DND-41 (cell line): ENCODE data around the gene TMEM116.

Experiments used
- ATAC-seq: fragments of 200-7000 bp; cut with Tn5 transposase; 3 replicates; pipeline ENCODE4 v1.9.1; 2021; ENCODE audit warnings: low read depth; ENCODE audit not compliant: insufficient read depth
- DNase-seq: peaks from one replicate; pipeline ENCODE4 v3.0.0-alpha.2; 2020
- H2AFZ ChIP-seq: 2 replicates; pipeline ENCODE4 v1.6.0; 2012; ENCODE audit warnings: low read depth, low read length
- H3K27ac ChIP-seq: 2 replicates; pipeline ENCODE4 v1.5.1; 2012; ENCODE audit warnings: low read length, inconsistent platforms
- H3K27me3 ChIP-seq: fragments of 200-600 bp; sonication (generic); 2 replicates; pipeline ENCODE4 v1.6.0; 2012; ENCODE audit warnings: low read length, mild to moderate bottlenecking, inconsistent platforms; ENCODE audit not compliant: insufficient read depth, poor library complexity
- H3K36me3 ChIP-seq: 2 replicates; pipeline ENCODE4 v1.5.1; 2012; ENCODE audit warnings: low read length, inconsistent platforms; ENCODE audit not compliant: insufficient read depth
- H3K4me1 ChIP-seq: 2 replicates; pipeline ENCODE4 v1.5.1; 2012; ENCODE audit warnings: mild to moderate bottlenecking, low read length; ENCODE audit not compliant: insufficient read depth
- H3K4me2 ChIP-seq: 2 replicates; pipeline ENCODE4 v1.6.0; 2012; ENCODE audit warnings: mild to moderate bottlenecking, moderate library complexity, low read length, inconsistent platforms; ENCODE audit not compliant: insufficient read depth
- H3K4me3 ChIP-seq, 2 experiments: fragments of 200-600 bp in 1 of 2; shearing (Covaris generic) in 1 of 2; 2 replicates each; pipeline ENCODE4 v1.5.1; 2012 to 2016; ENCODE audit warnings: inconsistent platforms in 2 of 2, low read length in 2 of 2, mild to moderate bottlenecking in 2 of 2, low read depth in 1 of 2, moderate library complexity in 1 of 2
- H3K79me2 ChIP-seq: 2 replicates; pipeline ENCODE4 v1.6.0; 2012; ENCODE audit warnings: low read length, inconsistent platforms; ENCODE audit not compliant: insufficient read depth
- H3K9ac ChIP-seq: 2 replicates; pipeline ENCODE4 v1.6.0; 2012; ENCODE audit warnings: low read depth, mild to moderate bottlenecking, inconsistent platforms, low read length, moderate library complexity
- H3K9me3 ChIP-seq: 2 replicates; pipeline ENCODE4 v1.5.1; 2012; ENCODE audit warnings: low read length, moderate library complexity, mild to moderate bottlenecking, inconsistent platforms; ENCODE audit not compliant: insufficient read depth, severe bottlenecking
- H4K20me1 ChIP-seq: 2 replicates; pipeline ENCODE4 v1.6.0; 2012; ENCODE audit warnings: low read length; ENCODE audit not compliant: insufficient read depth
- EZH2 ChIP-seq: IDR thresholded peaks from 3 replicates; pipeline ENCODE4 v1.6.1; 2012; ENCODE audit warnings: borderline replicate concordance, low read depth, mild to moderate bottlenecking, moderate library complexity, low read length, inconsistent platforms; ENCODE audit not compliant: severe bottlenecking
- TF ChIP-seq, protein P1 (sequence below): IDR thresholded peaks from 2 replicates; pipeline ENCODE4 v1.5.1; 2012; ENCODE audit warnings: borderline replicate concordance, low read length, moderate library complexity, mild to moderate bottlenecking; ENCODE audit not compliant: poor library complexity, severe bottlenecking; ENCODE audit errors: extremely low read depth

TMEM116 gene

DNA sequence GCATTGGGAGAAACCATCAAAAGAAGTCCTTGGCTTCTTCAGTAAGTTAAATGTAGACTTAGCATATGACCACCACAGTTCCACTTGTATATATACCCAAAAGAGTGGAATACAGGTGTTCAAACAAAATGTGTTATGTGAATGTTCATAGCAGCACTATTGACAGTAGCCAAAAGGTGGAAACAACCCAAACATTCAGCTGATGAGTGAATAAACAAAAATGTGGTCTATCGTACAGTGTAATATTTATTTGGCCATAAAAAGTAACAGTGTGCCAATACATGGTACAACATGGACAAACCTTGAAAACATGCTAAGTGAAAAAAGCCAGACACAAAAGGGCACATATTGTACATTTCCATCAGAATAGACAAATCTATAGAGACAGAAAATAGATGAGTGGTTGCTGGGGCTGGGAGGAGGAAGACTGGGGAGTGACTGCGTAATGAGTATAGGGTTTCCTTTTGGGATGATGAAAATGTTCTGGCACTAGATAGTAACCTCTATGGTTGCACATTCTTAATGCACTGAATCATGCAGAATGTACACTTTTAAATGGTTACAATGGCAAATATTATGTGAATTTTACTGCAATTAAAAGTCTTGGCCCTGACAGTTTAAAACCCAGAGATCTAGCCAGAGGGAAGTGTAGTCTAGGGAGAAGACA is 5.7 kb upstream of the TMEM116 start:
- no peak overlapping the region for H3K27ac ChIP-seq
- no peaks in the 10 kb centered on the region for H3K9me3 ChIP-seq
- DNase-seq (no peak), ATAC-seq (no peak)
- peaks cover 20% of the 10 kb centered on the region for H3K4me1 ChIP-seq
- no peaks in the 10 kb centered on the region for H3K27me3 ChIP-seq
- peaks cover 67% of the 10 kb centered on the region for H4K20me1 ChIP-seq
- no peak overlapping the region for H2AFZ ChIP-seq
- peaks cover 79% of the 10 kb centered on the region for H3K36me3 ChIP-seq
- TF ChIP-seq, protein P1, sequence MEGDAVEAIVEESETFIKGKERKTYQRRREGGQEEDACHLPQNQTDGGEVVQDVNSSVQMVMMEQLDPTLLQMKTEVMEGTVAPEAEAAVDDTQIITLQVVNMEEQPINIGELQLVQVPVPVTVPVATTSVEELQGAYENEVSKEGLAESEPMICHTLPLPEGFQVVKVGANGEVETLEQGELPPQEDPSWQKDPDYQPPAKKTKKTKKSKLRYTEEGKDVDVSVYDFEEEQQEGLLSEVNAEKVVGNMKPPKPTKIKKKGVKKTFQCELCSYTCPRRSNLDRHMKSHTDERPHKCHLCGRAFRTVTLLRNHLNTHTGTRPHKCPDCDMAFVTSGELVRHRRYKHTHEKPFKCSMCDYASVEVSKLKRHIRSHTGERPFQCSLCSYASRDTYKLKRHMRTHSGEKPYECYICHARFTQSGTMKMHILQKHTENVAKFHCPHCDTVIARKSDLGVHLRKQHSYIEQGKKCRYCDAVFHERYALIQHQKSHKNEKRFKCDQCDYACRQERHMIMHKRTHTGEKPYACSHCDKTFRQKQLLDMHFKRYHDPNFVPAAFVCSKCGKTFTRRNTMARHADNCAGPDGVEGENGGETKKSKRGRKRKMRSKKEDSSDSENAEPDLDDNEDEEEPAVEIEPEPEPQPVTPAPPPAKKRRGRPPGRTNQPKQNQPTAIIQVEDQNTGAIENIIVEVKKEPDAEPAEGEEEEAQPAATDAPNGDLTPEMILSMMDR = no peak
- no peak for TF ChIP-seq EZH2
- no peak overlapping the region for H3K4me2 ChIP-seq
- no peak overlapping the region for H3K4me3 ChIP-seq
- peaks cover 87% of the 10 kb centered on the region for H3K79me2 ChIP-seq
- H3K9ac ChIP-seq = no peak overlapping the region

DNA sequence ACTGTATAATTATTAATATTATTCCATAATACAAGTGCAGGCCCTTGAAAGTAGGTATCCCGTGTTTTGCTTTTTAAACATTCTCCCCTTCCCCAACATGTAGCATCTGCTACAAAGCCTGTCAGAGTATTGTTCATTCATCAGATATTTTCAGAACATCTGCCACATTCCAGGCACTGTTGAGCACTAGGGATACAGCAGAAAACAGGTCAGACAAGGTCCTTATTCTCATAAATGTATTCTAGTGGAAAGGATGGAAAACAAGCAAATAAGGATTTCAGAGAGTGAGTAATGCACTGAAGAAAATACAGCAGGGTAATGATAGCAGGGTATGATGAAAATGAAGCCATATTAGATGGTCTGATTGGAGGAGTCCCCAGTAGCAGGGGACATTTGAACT is 4.1 kb upstream of the TMEM116 start:
- H3K9ac ChIP-seq = no peak overlapping the region
- TF ChIP-seq EZH2 = no peak
- TF ChIP-seq, protein P1 = no peak
- DNase-seq (no peak), ATAC-seq (no peak)
- peaks cover 28% of the 10 kb centered on the region for H3K4me1 ChIP-seq
- H4K20me1 ChIP-seq = peaks cover 60% of the 10 kb centered on the region
- H3K4me3 ChIP-seq = no peak overlapping the region
- H3K36me3 ChIP-seq = peaks cover 66% of the 10 kb centered on the region
- peaks cover 92% of the 10 kb centered on the region for H3K79me2 ChIP-seq
- no peak overlapping the region for H3K4me2 ChIP-seq
- no peak overlapping the region for H2AFZ ChIP-seq
- H3K27me3 ChIP-seq = no peaks in the 10 kb centered on the region
- no peak overlapping the region for H3K27ac ChIP-seq
- no peaks in the 10 kb centered on the region for H3K9me3 ChIP-seq

DNA sequence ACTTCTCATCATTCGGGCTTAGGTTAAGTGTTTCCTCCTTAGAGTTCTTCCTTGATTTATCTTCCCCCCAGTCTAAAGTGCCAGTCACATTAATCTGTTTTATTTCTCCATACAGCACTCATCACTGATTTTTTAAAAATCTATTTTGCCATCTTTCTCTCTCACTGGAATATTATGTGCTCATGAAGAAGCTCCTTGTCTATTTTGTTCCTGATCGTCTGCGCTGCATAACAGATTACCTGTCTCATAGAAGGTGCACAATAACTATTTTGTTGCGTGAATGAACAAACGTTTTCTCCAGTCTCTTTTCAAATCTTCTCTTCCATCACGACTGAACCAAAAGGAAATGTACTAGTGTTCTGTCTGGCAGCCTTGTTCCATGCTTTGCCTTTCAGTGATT is 3.0 kb upstream of the TMEM116 start:
- no peak for DNase-seq
- H3K4me2 ChIP-seq = 0 out of 2 replicates have a peak overlapping the region, but pooled peaks have one; percentile 77
- no peaks in the 10 kb centered on the region for H3K9me3 ChIP-seq
- peaks cover 54% of the 10 kb centered on the region for H4K20me1 ChIP-seq
- no peaks in the 10 kb centered on the region for H3K27me3 ChIP-seq
- peaks cover 39% of the 10 kb centered on the region for H3K4me1 ChIP-seq
- ATAC-seq = no peak
- no peak overlapping the region for H3K9ac ChIP-seq
- no peak overlapping the region for H2AFZ ChIP-seq
- no peak overlapping the region for H3K27ac ChIP-seq
- peaks cover 57% of the 10 kb centered on the region for H3K36me3 ChIP-seq
- H3K4me3 ChIP-seq = no peak overlapping the region
- peaks cover 96% of the 10 kb centered on the region for H3K79me2 ChIP-seq
- TF ChIP-seq EZH2 = no peak

DNA sequence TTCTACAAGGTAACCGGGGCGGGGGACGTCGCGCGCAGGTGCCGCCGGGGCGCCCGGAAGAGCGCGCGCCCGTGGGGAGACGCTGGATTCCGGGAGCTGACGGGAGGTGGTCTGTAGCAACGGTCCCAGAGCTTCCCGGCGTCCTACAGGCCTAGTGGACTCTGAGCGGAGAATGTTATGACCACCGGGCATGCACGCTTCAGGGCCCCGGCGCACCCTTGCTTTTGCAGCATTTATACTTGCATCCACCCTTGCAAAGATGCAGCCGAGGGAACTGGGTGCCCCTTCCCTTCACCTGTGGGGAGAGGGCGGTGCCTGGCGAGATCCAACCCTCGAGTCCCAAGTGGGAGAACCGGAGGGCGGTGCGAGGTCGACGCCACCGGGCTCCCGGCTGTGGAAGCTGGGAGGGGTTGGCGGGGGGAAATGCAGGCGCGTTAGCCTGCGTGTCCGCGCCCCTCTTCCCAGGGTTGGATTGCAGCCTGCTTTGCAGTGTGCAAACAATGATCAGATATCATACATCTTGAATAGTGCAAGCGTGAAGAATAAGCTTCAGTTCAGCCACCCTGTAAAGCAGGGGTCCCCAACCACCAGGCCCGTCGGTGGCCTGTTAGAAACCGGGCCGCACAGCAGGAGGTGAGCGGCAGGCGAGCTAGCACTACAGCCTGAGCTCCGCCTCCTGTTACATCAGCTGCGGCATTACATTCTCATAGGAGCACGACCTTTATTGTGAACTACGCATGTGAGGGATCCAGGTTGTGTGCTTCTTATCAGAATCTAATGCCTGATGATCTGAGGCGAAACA is 837 bp upstream of the TMEM116 start:
- Histone ChIP-seq H3K9me3 (no peaks in the 10 kb centered on the region), H3K27me3 (no peaks in the 10 kb centered on the region), H4K20me1 (peaks cover 34% of the 10 kb centered on the region), H3K4me1 (peaks cover 43% of the 10 kb centered on the region), H3K9ac (peak overlapping the region; percentile 88), H3K4me2 (peak overlapping the region; percentile 77), H3K79me2 (peaks cover 76% of the 10 kb centered on the region), H3K27ac (peak overlapping the region; percentile 89), H3K36me3 (peaks cover 36% of the 10 kb centered on the region), H3K4me3 (peak overlapping the region; percentile 87 to 98), H2AFZ (peak overlapping the region; percentile 95)
- ATAC-seq = peak; percentile 67
- TF ChIP-seq, protein P1 = no peak
- TF ChIP-seq EZH2 = no peak
- DNase-seq = peak; percentile 80
